Breast epithelium (tissue), 4 donors: ENCODE results near the gene SYT14. TPM values are rescaled to one million over a fixed set of nuclear protein-coding genes. Genes with fewer than 3 reads are reported as not detected.
A peak's percentile ranks its signal among the peaks of the same experiment; 100 is the strongest.
"Not testable (repeated sequence)": the region's sequence is repeated elsewhere in the genome, so short reads cannot be mapped to it uniquely, and the experiment has no call there.

ENCODE experiments used
- DNase-seq, 2 donors: peaks; one replicate each; pipeline ENCODE4 v3.0.0-alpha.2; 2019; ENCODE audit warnings: low spot score in 2 of 2
- H3K27ac ChIP-seq, 2 donors: fragments of 200-600 bp; sonication (generic) in 1 of 2; one replicate each; pipeline ENCODE4 v1.5.1; 2016 to 2019; ENCODE audit warnings: mild to moderate bottlenecking in 1 of 2
- H3K27me3 ChIP-seq, 2 donors: fragments of 200-600 bp; sonication (generic) in 1 of 2; one replicate each; pipeline versions ENCODE4 v1.5.1 to v1.6.0; 2017 to 2019; ENCODE audit warnings: control low read depth in 1 of 2, mild to moderate bottlenecking in 1 of 2
- H3K36me3 ChIP-seq: fragments of 200-600 bp; one replicate; pipeline ENCODE4 v1.5.1; 2019
- H3K4me1 ChIP-seq, 2 donors: fragments of 200-600 bp; sonication (generic); one replicate each; pipeline ENCODE4 v1.5.1; 2016 to 2019; ENCODE audit warnings: control low read depth in 1 of 2
- H3K4me3 ChIP-seq, 3 donors: fragments of 200-600 bp; sonication (generic); 1 replicate in 2 of 3; 2 replicates in 1 of 3; pipeline ENCODE4 v1.5.1; 2016 to 2019; ENCODE audit warnings: mild to moderate bottlenecking in 3 of 3, moderate library complexity in 2 of 3
- H3K9me3 ChIP-seq, 2 donors: fragments of 200-600 bp; sonication (generic) in 1 of 2; one replicate each; pipeline ENCODE4 v1.5.1; 2016 to 2019; ENCODE audit warnings: control low read depth in 1 of 2
- CTCF ChIP-seq, 3 donors: fragments of 450-650 bp; IDR thresholded peaks; one replicate each; pipeline ENCODE4 v1.5.1; 2016 to 2017; ENCODE audit warnings: antibody characterized with exemption in 3 of 3, mild to moderate bottlenecking in 3 of 3, moderate library complexity in 3 of 3
- POLR2A ChIP-seq: fragments of 450-650 bp; IDR thresholded peaks from one replicate; pipeline ENCODE4 v1.6.1; 2016; ENCODE audit warnings: antibody characterized with exemption, mild to moderate bottlenecking, moderate library complexity
- POLR2AphosphoS5 ChIP-seq, 3 donors: sonication (generic); formaldehyde crosslinking; IDR thresholded peaks; one replicate each; pipeline ENCODE4 v1.6.1; 2017; ENCODE audit warnings: antibody characterized with exemption in 3 of 3
- intact Hi-C: fragments of 100-400 bp; cut with DNase I; formaldehyde crosslinking; loops from one replicate; pipeline ENCODE4 v1.15.1; 2023; ENCODE audit warnings: low total_unique reads
- total RNA-seq, 3 donors: library from RNA; depleted of rRNA; stranded (reverse); fragments of >200 nt; gene quantifications; one replicate each; pipeline ENCODE4 v1.1.0, GENCODE V29; 2016

Gene SYT14
- under 1 TPM in 1 of 3 donors, not detected in 2; 0.73 TPM for total RNA-seq

DNA sequence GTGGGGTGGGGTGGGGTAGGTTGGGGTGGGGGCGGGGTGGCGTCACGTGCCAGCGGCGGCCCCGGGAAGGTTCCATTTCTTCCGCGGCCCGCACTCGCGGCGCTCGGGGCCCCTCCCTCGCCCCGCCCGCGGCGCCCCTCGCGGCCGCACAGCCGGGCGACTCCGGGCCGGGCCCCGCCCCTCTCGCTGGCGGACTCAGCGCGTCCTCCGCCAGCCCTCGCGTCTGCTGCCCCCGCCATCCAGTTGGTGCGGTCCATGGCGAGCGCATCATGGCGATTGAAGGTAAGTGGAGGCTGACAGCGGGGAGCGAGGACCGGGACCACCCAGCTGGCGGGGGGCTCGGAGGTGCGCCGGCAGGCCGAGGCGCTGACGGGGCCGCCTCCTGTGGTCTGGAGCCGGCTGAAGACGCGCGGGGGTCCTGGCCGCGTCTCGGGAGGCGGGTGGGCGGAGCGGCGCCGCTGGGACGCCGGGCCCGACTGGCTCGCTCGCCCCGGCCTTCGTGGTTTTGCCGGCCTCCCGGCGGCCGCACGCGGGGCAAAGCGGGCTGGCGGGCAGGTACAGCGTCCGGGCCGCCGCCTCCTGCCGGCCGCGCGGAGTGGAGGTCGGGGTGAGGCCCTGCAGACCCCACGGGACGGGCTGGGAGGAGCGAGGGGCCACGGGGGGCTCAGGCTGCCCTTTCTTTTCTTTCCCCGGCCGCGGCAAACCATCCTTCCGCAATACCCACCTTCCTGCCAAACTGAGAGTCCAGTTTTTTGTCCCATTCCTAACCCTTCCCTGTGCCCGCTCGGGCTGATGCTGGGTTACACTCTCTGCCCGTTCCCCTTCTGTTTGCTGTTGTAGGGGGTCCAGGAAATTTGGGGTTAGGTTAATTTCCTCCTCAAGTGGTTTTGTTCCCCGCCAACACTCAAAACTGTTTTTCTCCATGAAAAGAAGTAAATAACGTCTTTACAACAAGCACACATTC lies at the start of gene SYT14:
SYT14 (plus strand) TSS at position 222 of the 964 bp plus-strand sequence; CDS start at position 270, 48 bp downstream.
- no peaks in the 10 kb centered on the region for H3K4me1 ChIP-seq
- intact Hi-C loops: no loop called here
- no peak for DNase-seq
- H3K4me3 ChIP-seq: peak within 1 kb of the TSS in 2 of 3 donors; percentile 32 to 47
- H3K27me3 ChIP-seq: peaks cover 0 to 31% of the 10 kb centered on the region in 2 donors
- no peaks in the 10 kb centered on the region for H3K9me3 ChIP-seq
- H3K27ac ChIP-seq: no peak within 1 kb of the TSS
- TF ChIP-seq CTCF (IDR thresholded peaks at IDR 0.05) (no peak), POLR2A (no peak), POLR2AphosphoS5 (IDR thresholded peaks at IDR 0.05) (no peak)
- H3K36me3 ChIP-seq: no peaks in the 10 kb centered on the region

- H3K27ac ChIP-seq, DNase-seq, H3K36me3 ChIP-seq, H3K4me1 ChIP-seq, H3K4me3 ChIP-seq, H3K9me3 ChIP-seq, intact Hi-C loops, H3K27me3 ChIP-seq: not testable (repeated sequence)
Observed at GRCh38 chr1:209888291-209889076, 49.5 kb upstream of the SYT14 start.

DNA sequence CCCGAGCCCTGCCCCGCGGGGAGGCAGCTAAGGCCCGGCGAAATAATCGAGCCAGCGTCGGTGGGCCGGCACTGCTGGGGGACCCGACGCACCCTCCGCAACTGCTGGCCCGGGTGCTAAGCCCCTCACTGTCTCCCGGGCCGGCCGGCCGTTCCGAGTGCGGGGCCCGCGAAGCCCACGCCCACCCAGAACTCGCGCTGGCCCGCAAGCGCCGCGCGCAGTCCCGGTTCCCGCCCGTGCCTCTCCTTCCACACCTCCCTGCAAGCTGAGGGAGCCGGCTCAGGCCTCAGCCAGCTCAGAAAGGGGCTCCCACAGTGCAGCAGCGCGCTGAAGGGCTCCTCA lies 49.0 kb upstream of the SYT14 start:
- Histone ChIP-seq H3K27me3 (no peaks in the 10 kb centered on the region), H3K4me1 (no peaks in the 10 kb centered on the region), H3K27ac (no peak overlapping the region), H3K9me3 (no peaks in the 10 kb centered on the region), H3K4me3 (no peak overlapping the region), H3K36me3 (no peaks in the 10 kb centered on the region)
- TF ChIP-seq POLR2A: no peak
- no peak for TF ChIP-seq POLR2AphosphoS5 (IDR thresholded peaks at IDR 0.05)
- no peak for DNase-seq
- intact Hi-C loops: no loop called here

DNA sequence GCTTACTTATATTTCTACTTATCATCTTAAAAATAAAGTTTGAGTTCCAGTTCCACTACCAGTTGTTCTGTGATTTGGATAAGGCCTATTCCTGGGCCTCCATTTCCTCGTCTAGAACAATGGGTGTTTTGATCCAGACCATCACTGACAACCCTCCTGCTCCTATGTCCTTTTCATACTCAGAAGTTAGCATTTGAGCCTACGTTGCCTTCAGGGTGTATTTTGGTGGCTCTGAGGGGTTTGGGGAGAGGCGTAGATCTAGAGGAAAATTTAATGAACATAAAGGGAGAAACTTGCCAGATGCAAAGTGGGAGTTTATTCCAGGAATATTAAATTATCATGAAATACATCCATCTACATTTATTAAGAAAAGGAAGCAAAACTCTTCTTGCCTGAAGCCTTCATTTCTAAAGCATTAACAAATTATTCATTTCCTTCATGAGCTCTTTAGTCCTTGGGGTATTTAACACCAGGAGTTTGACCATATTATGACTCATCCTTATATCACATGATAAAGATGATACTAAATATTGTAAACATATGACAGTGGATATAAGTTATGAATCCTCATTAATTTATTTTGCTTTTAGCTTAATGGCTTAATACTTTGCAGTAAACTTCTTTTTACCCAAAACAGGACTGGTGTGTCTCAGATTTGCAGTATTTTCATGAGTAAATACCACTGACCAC lies 47.2 kb upstream of the SYT14 start:
- Histone ChIP-seq H3K4me1 (no peaks in the 10 kb centered on the region), H3K36me3 (no peaks in the 10 kb centered on the region), H3K4me3 (no peak overlapping the region), H3K9me3 (no peaks in the 10 kb centered on the region), H3K27ac (no peak overlapping the region), H3K27me3 (no peaks in the 10 kb centered on the region)
- TF ChIP-seq POLR2A (no peak), POLR2AphosphoS5 (IDR thresholded peaks at IDR 0.05) (no peak), CTCF (IDR thresholded peaks at IDR 0.05) (no peak)
- DNase-seq: no peak
- intact Hi-C loops: no loop called here

- TF ChIP-seq POLR2A: no peak
- no peak for TF ChIP-seq CTCF (IDR thresholded peaks at IDR 0.05)
- TF ChIP-seq POLR2AphosphoS5 (IDR thresholded peaks at IDR 0.05): no peak
- Histone ChIP-seq H3K36me3 (no peaks in the 10 kb centered on the region), H3K27ac (no peak overlapping the region), H3K4me3 (no peak overlapping the region), H3K27me3 (peaks cover 0 to 2% of the 10 kb centered on the region in 2 donors), H3K9me3 (no peaks in the 10 kb centered on the region), H3K4me1 (no peaks in the 10 kb centered on the region)
- intact Hi-C loops: no loop called here
- DNase-seq: no peak
Observed at GRCh38 chr1:209893751-209894150, 44.3 kb upstream of the SYT14 start.
